Mucosa of descending colon (tissue), 3 donors: ENCODE measurements around the gene CCBE1. TPM values are rescaled to one million over a fixed set of nuclear protein-coding genes. Genes with fewer than 3 reads are reported as not detected.

Experiments
- ATAC-seq: fragments of 200-7000 bp; cut with Tn5 transposase; one replicate; pipeline ENCODE4 v1.9.1; 2020; ENCODE audit warnings: mild to moderate bottlenecking, moderate library complexity
- DNase-seq, 3 donors: peaks; one replicate each; pipeline ENCODE4 v3.0.0-alpha.2; 2020
- H3K36me3 ChIP-seq: fragments of 200-600 bp; one replicate; pipeline ENCODE4 v1.8.0; 2021; ENCODE audit warnings: low read depth, mild to moderate bottlenecking
- H3K4me1 ChIP-seq: fragments of 200-600 bp; one replicate; pipeline ENCODE4 v1.8.0; 2021; ENCODE audit warnings: low read depth, mild to moderate bottlenecking
- H3K4me3 ChIP-seq: fragments of 200-600 bp; one replicate; pipeline ENCODE4 v1.8.0; 2021; ENCODE audit warnings: mild to moderate bottlenecking
- H3K9me3 ChIP-seq: fragments of 200-600 bp; one replicate; pipeline ENCODE4 v1.8.0; 2021; ENCODE audit warnings: mild to moderate bottlenecking
- CTCF ChIP-seq: fragments of 200-600 bp; IDR thresholded peaks from one replicate; pipeline ENCODE4 v1.8.0; 2022; ENCODE audit warnings: antibody characterized with exemption, mild to moderate bottlenecking
- intact Hi-C, 2 donors: fragments of 100-400 bp; cut with DNase I in 1 of 2; cut with micrococcal nuclease in 1 of 2; formaldehyde crosslinking; loops; one replicate each; pipeline versions ENCODE4 v1.11.0 to v1.11.1; 2022; cut with DNase I, micrococcal nuclease
- total RNA-seq, 3 donors: library from RNA; stranded (reverse); fragmentation: NEBNext Ultra II Directional in 2 of 3; extraction: Animal tissue kit (Norgen Biotek cat#: 25700) in 2 of 3; gene quantifications; one replicate each; pipeline versions ENCODE4 v1.2.1 to v1.2.4, GENCODE V29; 2021 to 2023
- donor health status: DM: no; HTN: no; CAD: no; lungs with moderate emphysema.
- donor health status: DM: no; HTN: no; CAD: no.
- donor health status: DM: no; HTN: yes; CAD: no.

Gene CCBE1
- total RNA-seq, 3 donors from 2014 or later = 1.6 to 54.7 (median 2.2) TPM

- Histone ChIP-seq H3K36me3 (no peaks in the 10 kb centered on the region), H3K4me3 (no peak overlapping the region), H3K4me1 (no peaks in the 10 kb centered on the region), H3K9me3 (no peaks in the 10 kb centered on the region)
- no peak for TF ChIP-seq CTCF
- DNase-seq (no peak), ATAC-seq (no peak)
- intact Hi-C loops = loop anchor here in 1 of 2 donors (10.0 kb wide), 1 partner anchor 75 kb away; the partner anchor contains the start of gene CCBE1
Observed at GRCh38 chr18:59619816-59620215, 77.4 kb downstream of the CCBE1 start.

DNA sequence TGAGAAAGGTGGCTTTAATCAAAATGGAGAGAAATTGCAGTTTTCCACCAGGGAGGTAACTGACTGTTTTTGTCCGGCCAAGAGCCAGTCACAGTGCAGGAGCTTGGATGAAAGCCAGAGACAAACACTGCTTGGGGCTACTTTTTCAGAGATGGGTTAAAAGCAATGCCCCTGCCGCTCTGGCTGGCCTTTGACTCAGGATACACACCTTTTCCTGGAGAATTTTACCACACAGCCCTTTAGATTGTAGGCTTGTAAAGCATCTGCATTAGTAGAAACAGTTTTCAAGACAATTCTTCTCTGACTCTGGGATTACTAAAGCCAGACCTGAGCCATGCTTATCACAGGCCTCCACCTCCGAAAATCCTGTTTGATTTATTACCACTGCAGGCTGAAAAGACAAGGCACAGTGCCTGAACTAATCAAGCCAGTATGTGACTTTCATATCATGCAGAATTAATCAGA lies 79.7 kb downstream of the CCBE1 start:
- no peak overlapping the region for H3K4me3 ChIP-seq
- no peak for DNase-seq
- H3K36me3 ChIP-seq = no peaks in the 10 kb centered on the region
- no peaks in the 10 kb centered on the region for H3K9me3 ChIP-seq
- intact Hi-C loops = no loop called here
- no peak for TF ChIP-seq CTCF
- no peak for ATAC-seq
- no peaks in the 10 kb centered on the region for H3K4me1 ChIP-seq

DNA sequence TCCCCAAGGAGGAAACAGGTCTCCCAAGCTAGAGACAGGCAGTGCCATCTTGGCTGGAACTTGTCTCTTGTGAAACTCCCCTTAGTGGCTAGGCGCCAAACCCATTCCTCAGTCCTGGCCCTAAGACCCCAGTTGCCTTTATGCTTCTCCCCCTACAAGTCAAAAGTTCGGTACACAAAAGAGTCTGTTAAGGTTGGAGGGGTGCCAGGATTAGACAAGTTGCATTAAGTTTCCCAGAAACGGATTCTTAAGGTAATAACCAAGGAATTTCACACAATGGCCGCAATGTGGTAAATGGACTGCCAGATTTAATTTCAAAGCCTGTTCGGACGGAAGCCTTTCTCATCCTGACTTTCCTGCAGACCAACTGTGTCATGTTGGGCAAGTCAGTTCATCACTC lies 80.7 kb downstream of the CCBE1 start:
- ATAC-seq (no peak), DNase-seq (no peak)
- Histone ChIP-seq H3K4me1 (no peaks in the 10 kb centered on the region), H3K4me3 (no peak overlapping the region), H3K9me3 (no peaks in the 10 kb centered on the region), H3K36me3 (no peaks in the 10 kb centered on the region)
- TF ChIP-seq CTCF = no peak
- intact Hi-C loops = no loop called here

DNA sequence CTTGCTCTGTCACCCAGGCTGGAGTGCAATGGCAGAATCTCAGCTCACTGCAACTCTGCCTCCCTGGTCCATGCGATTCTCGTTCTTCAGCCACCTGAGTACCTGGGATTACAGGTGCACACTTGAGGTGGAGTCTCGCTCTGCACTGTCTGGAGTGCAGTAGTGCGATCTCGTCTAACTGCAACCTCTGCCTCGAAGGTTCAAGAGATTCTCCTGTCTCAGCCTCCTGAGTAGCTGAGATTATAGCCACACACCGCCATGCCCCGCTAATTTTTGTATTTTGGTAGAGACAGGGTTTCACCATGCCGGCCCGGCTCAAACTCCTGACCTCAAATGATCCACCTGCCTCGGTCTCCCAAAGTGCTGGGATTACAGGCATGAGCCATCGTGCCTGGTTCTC lies 83.3 kb downstream of the CCBE1 start:
- Histone ChIP-seq H3K36me3 (no peaks in the 10 kb centered on the region), H3K9me3 (no peaks in the 10 kb centered on the region), H3K4me3 (no peak overlapping the region), H3K4me1 (no peaks in the 10 kb centered on the region)
- intact Hi-C loops = no loop called here
- ATAC-seq (no peak), DNase-seq (no peak)
- TF ChIP-seq CTCF = no peak

GRCh38 chr18:59612381-59612780 lies 84.8 kb downstream of the CCBE1 start:
- TF ChIP-seq CTCF = no peak
- H3K9me3 ChIP-seq = no peaks in the 10 kb centered on the region
- no peaks in the 10 kb centered on the region for H3K4me1 ChIP-seq
- ATAC-seq (no peak), DNase-seq (no peak)
- H3K4me3 ChIP-seq = no peak overlapping the region
- intact Hi-C loops = no loop called here
- no peaks in the 10 kb centered on the region for H3K36me3 ChIP-seq

- Histone ChIP-seq H3K4me3 (no peak overlapping the region), H3K36me3 (no peaks in the 10 kb centered on the region), H3K4me1 (no peaks in the 10 kb centered on the region), H3K9me3 (no peaks in the 10 kb centered on the region)
- intact Hi-C loops = no loop called here
- ATAC-seq = no peak
- no peak for DNase-seq
- no peak for TF ChIP-seq CTCF
Observed at GRCh38 chr18:59610546-59611140, 86.6 kb downstream of the CCBE1 start.
